Neural progenitor cell (in vitro differentiated cells): ENCODE results near the gene NRCAM. TPM values are rescaled to one million over a fixed set of nuclear protein-coding genes. Genes with fewer than 3 reads are reported as not detected.
"Not testable (repeated sequence)": the region's sequence is repeated elsewhere in the genome, so short reads cannot be mapped to it uniquely, and the experiment has no call there.

Experiments
- DNase-seq: peaks from one replicate; pipeline ENCODE4 v3.0.0-alpha.2; 2016; ENCODE audit warnings: low spot score
- H2AFZ ChIP-seq: fragments of 200-600 bp; sonication (generic); replicated peaks from 2 replicates; pipeline ENCODE4 v1.6.1; 2016; ENCODE audit warnings: antibody characterized with exemption
- H3F3A ChIP-seq: fragments of 200-600 bp; sonication (generic); 2 replicates; pipeline ENCODE4 v1.6.1; 2016; ENCODE audit warnings: antibody characterized with exemption, low read depth
- H3K27ac ChIP-seq: fragments of 200-600 bp; sonication (generic); 2 replicates; pipeline ENCODE4 v1.5.1; 2016; ENCODE audit warnings: mild to moderate bottlenecking
- H3K27me3 ChIP-seq: fragments of 200-600 bp; sonication (generic); 2 replicates; pipeline ENCODE4 v1.6.1; 2016; ENCODE audit warnings: mild to moderate bottlenecking, moderate library complexity
- H3K36me3 ChIP-seq: fragments of 200-600 bp; sonication (generic); 2 replicates; pipeline ENCODE4 v1.5.1; 2016
- H3K4me1 ChIP-seq: fragments of 200-600 bp; sonication (generic); 2 replicates; pipeline ENCODE4 v1.6.1; 2016; ENCODE audit warnings: mixed run types
- H3K4me2 ChIP-seq: fragments of 200-600 bp; sonication (generic); 2 replicates; pipeline ENCODE4 v1.6.1; 2016
- H3K4me3 ChIP-seq: fragments of 200-600 bp; sonication (generic); 2 replicates; pipeline ENCODE4 v1.5.1; 2016
- H3K79me2 ChIP-seq: fragments of 200-600 bp; sonication (generic); 2 replicates; pipeline ENCODE4 v1.6.1; 2016; ENCODE audit warnings: low read depth
- H3K9ac ChIP-seq: fragments of 200-600 bp; sonication (generic); 2 replicates; pipeline ENCODE4 v1.6.1; 2016
- H3K9me3 ChIP-seq: fragments of 200-600 bp; sonication (generic); 2 replicates; pipeline ENCODE4 v1.5.1; 2016; ENCODE audit warnings: low read depth
- H4K20me1 ChIP-seq: fragments of 200-600 bp; sonication (generic); 2 replicates; pipeline ENCODE4 v1.6.1; 2016; ENCODE audit warnings: low read depth
- H3K27ac Mint-ChIP-seq: 3 replicates; pipeline ENCODE4 v1.8.0; 2021; ENCODE audit warnings: mixed read lengths
- H3K27me3 Mint-ChIP-seq: 2 replicates; pipeline ENCODE4 v1.8.0; 2022; ENCODE audit warnings: low read depth, mild to moderate bottlenecking, inconsistent platforms, moderate library complexity, mixed read lengths; ENCODE audit not compliant: insufficient read depth
- H3K36me3 Mint-ChIP-seq: 3 replicates; pipeline ENCODE4 v1.8.0; 2021; ENCODE audit warnings: mixed read lengths
- H3K4me1 Mint-ChIP-seq: 3 replicates; pipeline ENCODE4 v1.8.0; 2021; ENCODE audit warnings: mixed read lengths
- H3K4me3 Mint-ChIP-seq: 3 replicates; pipeline ENCODE4 v1.8.0; 2021; ENCODE audit warnings: mild to moderate bottlenecking, moderate library complexity, mixed read lengths
- H3K9me3 Mint-ChIP-seq: 3 replicates; pipeline ENCODE4 v1.8.0; 2020; ENCODE audit warnings: mixed read lengths
- EZH2 ChIP-seq: fragments of 200-600 bp; sonication (generic); IDR thresholded peaks from 2 replicates; pipeline ENCODE4 v1.6.1; 2017; ENCODE audit warnings: antibody characterized with exemption, mild to moderate bottlenecking, moderate library complexity
- EZH2phosphoT487 ChIP-seq: fragments of 200-600 bp; sonication (generic); IDR thresholded peaks from 2 replicates; pipeline ENCODE4 v1.6.1; 2017; ENCODE audit warnings: antibody characterized with exemption
- total RNA-seq: library from RNA; depleted of rRNA; stranded (reverse); fragments of >200 nt; gene quantifications from 2 replicates; pipeline ENCODE4 v1.2.3, GENCODE V29; 2015; ENCODE audit warnings: low replicate concordance
- TF ChIP-seq, protein P1 (sequence below): fragments of 200-600 bp; sonication (generic); IDR thresholded peaks from 2 replicates; pipeline ENCODE4 v1.5.1; 2017; ENCODE audit warnings: antibody characterized with exemption, mild to moderate bottlenecking

Gene NRCAM
- total RNA-seq, 1 donor from 2014 or later = 104 TPM

DNA sequence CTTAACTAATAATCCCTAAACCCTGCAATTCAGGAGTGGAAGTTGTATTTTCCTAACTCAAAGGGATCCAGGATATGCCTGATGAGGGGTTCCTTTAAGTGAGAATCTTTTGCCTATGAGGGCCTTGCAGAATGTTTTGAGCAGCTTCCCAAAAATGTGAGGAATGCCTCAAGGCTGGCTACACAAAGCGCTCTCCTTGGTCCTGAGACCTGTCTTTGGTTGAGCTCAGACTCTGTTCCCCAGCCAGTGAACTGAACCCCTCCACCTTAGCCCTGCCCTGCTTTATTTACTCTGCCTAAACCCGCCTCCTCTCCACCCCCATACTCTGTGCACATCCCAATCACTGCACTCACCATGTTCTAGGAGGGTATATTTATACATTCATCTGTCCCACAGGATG lies 108.6 kb downstream of the NRCAM start:
- H3K79me2 ChIP-seq = no peaks in the 10 kb centered on the region
- Mint-ChIP-seq H3K4me1 (peaks cover 25% of the 10 kb centered on the region), H3K36me3 (no peaks in the 10 kb centered on the region), H3K9me3 (no peaks in the 10 kb centered on the region), H3K4me3 (no peak overlapping the region), H3K27me3 (peaks cover 3% of the 10 kb centered on the region), H3K27ac (no peak overlapping the region)
- peak overlapping the region; percentile 67 for H3K27ac ChIP-seq
- H3K9ac ChIP-seq = no peak overlapping the region
- H2AFZ ChIP-seq = no peak overlapping the region
- no peak overlapping the region for H3K4me3 ChIP-seq
- TF ChIP-seq EZH2 = no peak
- TF ChIP-seq, protein P1, sequence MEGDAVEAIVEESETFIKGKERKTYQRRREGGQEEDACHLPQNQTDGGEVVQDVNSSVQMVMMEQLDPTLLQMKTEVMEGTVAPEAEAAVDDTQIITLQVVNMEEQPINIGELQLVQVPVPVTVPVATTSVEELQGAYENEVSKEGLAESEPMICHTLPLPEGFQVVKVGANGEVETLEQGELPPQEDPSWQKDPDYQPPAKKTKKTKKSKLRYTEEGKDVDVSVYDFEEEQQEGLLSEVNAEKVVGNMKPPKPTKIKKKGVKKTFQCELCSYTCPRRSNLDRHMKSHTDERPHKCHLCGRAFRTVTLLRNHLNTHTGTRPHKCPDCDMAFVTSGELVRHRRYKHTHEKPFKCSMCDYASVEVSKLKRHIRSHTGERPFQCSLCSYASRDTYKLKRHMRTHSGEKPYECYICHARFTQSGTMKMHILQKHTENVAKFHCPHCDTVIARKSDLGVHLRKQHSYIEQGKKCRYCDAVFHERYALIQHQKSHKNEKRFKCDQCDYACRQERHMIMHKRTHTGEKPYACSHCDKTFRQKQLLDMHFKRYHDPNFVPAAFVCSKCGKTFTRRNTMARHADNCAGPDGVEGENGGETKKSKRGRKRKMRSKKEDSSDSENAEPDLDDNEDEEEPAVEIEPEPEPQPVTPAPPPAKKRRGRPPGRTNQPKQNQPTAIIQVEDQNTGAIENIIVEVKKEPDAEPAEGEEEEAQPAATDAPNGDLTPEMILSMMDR = no peak
- no peak for TF ChIP-seq EZH2phosphoT487
- H3K4me2 ChIP-seq = peak overlapping the region; percentile 47
- peak; percentile 89 for DNase-seq
- H3K9me3 ChIP-seq = no peaks in the 10 kb centered on the region
- no peaks in the 10 kb centered on the region for H3K27me3 ChIP-seq
- H3K4me1 ChIP-seq = peaks cover 29% of the 10 kb centered on the region
- H3K36me3 ChIP-seq = no peaks in the 10 kb centered on the region
- peaks cover 12% of the 10 kb centered on the region for H4K20me1 ChIP-seq
- peaks cover 23% of the 10 kb centered on the region for H3F3A ChIP-seq

DNA sequence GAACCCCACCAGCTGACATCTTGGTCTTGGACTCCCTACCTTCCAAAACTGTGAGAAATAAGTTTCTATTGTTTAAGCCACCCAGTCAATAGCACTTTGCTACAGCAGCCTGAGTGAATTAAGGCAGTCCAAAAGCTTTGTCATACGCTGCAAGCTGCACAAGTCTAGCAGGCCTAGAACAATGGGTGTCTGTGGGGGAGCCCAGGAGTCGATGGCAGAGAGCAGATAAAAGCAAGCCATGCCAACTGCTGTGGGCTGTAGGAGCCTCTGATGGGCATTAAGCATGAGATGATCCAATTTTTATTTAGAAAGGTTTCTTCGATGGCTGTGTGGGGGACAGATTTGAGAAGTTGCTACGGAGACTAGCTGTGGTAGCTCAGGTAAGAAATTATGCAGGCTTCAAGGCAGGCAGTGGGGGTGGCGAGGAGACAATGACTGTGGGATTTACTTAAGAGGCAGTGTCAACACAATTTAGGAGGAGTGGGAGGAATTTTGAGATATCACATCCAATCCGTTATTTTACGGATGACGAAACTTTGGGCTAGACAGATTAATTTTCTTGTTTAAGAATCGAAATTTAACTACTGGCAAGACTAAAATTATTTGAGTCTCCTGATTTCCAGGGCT lies 110.4 kb downstream of the NRCAM start:
- Histone ChIP-seq H3K9me3 (no peaks in the 10 kb centered on the region), H3K4me1 (peaks cover 29% of the 10 kb centered on the region), H3F3A (peaks cover 23% of the 10 kb centered on the region), H3K9ac (no peak overlapping the region), H3K4me2 (peak overlapping the region; percentile 51), H3K36me3 (no peaks in the 10 kb centered on the region), H3K79me2 (no peaks in the 10 kb centered on the region), H3K27me3 (no peaks in the 10 kb centered on the region), H3K4me3 (no peak overlapping the region), H3K27ac (no peak overlapping the region), H4K20me1 (peaks cover 12% of the 10 kb centered on the region), H2AFZ (no peak overlapping the region)
- Mint-ChIP-seq H3K4me3 (no peak overlapping the region), H3K27ac (peak overlapping the region; percentile 9), H3K9me3 (no peaks in the 10 kb centered on the region), H3K27me3 (peaks cover 3% of the 10 kb centered on the region), H3K36me3 (no peaks in the 10 kb centered on the region), H3K4me1 (peaks cover 25% of the 10 kb centered on the region)
- TF ChIP-seq EZH2 = no peak
- TF ChIP-seq, protein P1 = no peak
- no peak for TF ChIP-seq EZH2phosphoT487
- DNase-seq = peak; percentile 65

DNA sequence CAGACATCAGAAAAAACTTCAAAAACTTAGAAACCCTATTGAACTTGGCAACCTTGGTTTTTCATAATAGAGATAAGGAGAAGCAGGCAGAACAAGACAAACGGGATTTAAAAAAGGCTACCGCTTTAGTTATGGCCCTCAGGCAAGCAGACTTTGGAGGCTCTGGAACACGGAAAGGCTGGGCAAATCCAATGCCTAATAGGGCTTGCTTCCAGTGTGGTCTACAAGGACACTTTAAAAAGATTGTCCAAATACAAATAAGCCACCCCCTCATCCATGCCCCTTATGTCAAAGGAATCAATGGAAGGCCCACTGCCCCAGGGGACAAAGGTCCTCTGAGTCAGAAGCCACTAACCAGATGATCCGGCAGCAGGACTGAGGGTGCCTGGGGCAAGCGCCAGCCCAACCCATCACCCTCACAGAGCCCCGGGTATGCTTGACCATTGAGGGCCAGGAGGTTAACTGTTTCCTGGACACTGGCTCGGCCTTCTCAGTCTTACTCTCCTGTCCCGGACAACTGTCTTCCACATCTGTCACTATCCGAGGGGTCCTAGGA lies 115.3 kb downstream of the NRCAM start:
- H3K36me3 ChIP-seq = no peaks in the 10 kb centered on the region
- no peaks in the 10 kb centered on the region for H3K9me3 Mint-ChIP-seq
- H3K4me3 Mint-ChIP-seq = no peak overlapping the region

DNA sequence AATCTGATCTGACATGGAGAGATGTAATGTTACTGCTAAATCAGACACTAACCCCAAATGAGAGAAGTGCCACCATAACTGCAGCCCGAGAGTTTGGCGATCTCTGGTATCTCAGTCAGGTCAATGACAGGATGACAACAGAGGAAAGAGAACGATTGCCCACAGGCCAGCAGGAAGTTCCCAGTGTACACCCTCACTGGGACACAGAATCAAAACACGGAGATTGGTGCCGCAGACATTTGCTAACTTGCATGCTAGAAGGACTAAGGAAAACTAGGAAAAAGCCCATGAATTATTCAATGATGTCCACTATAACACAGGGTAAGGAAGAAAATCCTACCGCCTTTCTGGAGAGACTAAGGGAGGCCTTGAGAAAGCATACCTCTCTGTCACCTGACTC lies 115.8 kb downstream of the NRCAM start:
- not testable (repeated sequence) for H3K4me3 Mint-ChIP-seq, H3K36me3 ChIP-seq, DNase-seq, H3K36me3 Mint-ChIP-seq, H3K4me2 ChIP-seq, H3K4me3 ChIP-seq, H3K9me3 Mint-ChIP-seq, H3F3A ChIP-seq, H3K27me3 Mint-ChIP-seq, H3K79me2 ChIP-seq, H3K27ac ChIP-seq, H3K9me3 ChIP-seq, H3K27me3 ChIP-seq, H4K20me1 ChIP-seq, H3K27ac Mint-ChIP-seq, H3K9ac ChIP-seq, H2AFZ ChIP-seq
- peaks cover 42% of the 10 kb centered on the region for H3K4me1 Mint-ChIP-seq
- H3K4me1 ChIP-seq = peaks cover 26% of the 10 kb centered on the region

More for the DNA sequence above, 115.3 kb downstream of the NRCAM start:
- H4K20me1 ChIP-seq = no peaks in the 10 kb centered on the region
- TF ChIP-seq, protein P1 = no peak
- TF ChIP-seq EZH2phosphoT487 (no peak), EZH2 (no peak)
- no peak overlapping the region for H3K27ac ChIP-seq
- H3F3A ChIP-seq = peaks cover 6% of the 10 kb centered on the region
- no peak for DNase-seq
- Mint-ChIP-seq H3K4me1 (peaks cover 42% of the 10 kb centered on the region), H3K27ac (no peak overlapping the region), H3K36me3 (no peaks in the 10 kb centered on the region), H3K27me3 (no peaks in the 10 kb centered on the region)
- H3K4me3 ChIP-seq = no peak overlapping the region
- H3K4me2 ChIP-seq = no peak overlapping the region
- no peak overlapping the region for H3K9ac ChIP-seq
- no peaks in the 10 kb centered on the region for H3K79me2 ChIP-seq
- H3K9me3 ChIP-seq = no peaks in the 10 kb centered on the region
- no peak overlapping the region for H2AFZ ChIP-seq
- peaks cover 26% of the 10 kb centered on the region for H3K4me1 ChIP-seq
- H3K27me3 ChIP-seq = no peaks in the 10 kb centered on the region
